Measurements from ENCODE around the gene SH2D4B.
A peak's percentile ranks its signal among the peaks of the same experiment; 100 is the strongest.

Gene SH2D4B

GRCh38 chr10:80498078-80498832, 39.4 kb upstream of the SH2D4B start:
- Histone ChIP-seq H3K36me3 (ENCODE audit: control insufficient read depth, insufficient read depth, low read length) (peaks cover 7% of the 10 kb centered on the region; the same call in 1 of the 2 replicates), H3K9me3 (ENCODE audit: control insufficient read depth, insufficient read depth, low read length) (no peaks in the 10 kb centered on the region), H3K4me3 (ENCODE audit: low read depth, low read length) (no peak overlapping the region), H3K27ac (ENCODE audit: low read depth, low read length) (peak overlapping the region; percentile 68), H3K27me3 (ENCODE audit: control insufficient read depth, insufficient read depth, low read length) (no peaks in the 10 kb centered on the region), H3K9ac (ENCODE audit: low read depth, low read length) (no peak overlapping the region), H3K4me1 (ENCODE audit: control insufficient read depth, insufficient read depth, low read length) (peaks cover 27% of the 10 kb centered on the region)

DNA sequence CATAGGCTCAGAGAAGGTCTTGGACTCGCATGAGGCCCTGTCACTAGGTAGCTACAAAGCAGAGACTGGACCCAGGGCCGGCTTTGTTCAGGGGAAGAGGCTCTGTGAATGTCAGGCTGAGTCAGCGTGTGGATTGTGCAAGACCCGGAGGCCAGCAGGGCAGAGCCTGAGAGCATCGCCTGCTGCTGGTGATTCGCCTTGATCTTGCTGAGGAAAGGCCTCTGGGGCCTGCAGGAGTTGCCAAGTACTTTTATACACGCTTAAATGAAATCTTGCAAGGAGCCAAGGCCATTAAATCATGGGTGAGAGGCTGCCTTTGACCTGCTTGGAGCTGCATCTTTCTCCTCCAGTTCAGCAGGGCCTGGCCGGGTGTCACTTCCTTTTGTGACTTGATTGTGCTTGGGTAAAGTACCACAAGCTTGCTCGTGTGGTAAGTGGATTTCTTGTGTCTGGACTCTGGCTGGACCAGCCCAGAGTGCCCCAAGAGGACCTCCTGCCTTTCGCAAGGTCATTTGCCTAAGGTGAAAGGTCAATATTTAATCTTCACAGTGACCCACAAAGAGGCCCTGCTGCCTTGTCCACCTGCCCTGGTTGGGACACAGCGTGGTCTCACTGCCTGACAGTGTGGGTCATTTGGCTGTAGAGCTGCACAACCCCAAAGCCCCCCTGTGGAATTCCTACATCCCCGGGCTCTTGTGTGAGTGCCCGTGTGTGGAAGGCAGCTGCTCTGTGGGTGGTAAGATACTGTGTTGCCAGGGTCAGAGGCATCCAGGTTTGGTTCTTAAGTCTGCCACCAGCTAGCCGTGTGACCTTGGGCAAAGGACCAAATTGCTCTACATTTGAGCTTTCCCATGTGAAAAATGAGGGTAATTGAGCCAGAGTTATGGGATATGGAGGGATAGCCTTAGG, 38.6 kb upstream of the SH2D4B start:
- Histone ChIP-seq H3K9me3 (ENCODE audit: control insufficient read depth, insufficient read depth, low read length) (no peaks in the 10 kb centered on the region), H3K4me3 (ENCODE audit: low read depth, low read length) (no peak overlapping the region), H3K27ac (ENCODE audit: low read depth, low read length) (peak overlapping the region; percentile 68), H3K27me3 (ENCODE audit: control insufficient read depth, insufficient read depth, low read length) (no peaks in the 10 kb centered on the region), H3K36me3 (ENCODE audit: control insufficient read depth, insufficient read depth, low read length) (peaks cover 7% of the 10 kb centered on the region; the same call in 1 of the 2 replicates), H3K9ac (ENCODE audit: low read depth, low read length) (no peak overlapping the region), H3K4me1 (ENCODE audit: control insufficient read depth, insufficient read depth, low read length) (peaks cover 35% of the 10 kb centered on the region)

- no peaks in the 10 kb centered on the region for H3K9me3 ChIP-seq (ENCODE audit: control insufficient read depth, insufficient read depth, low read length)
- peaks cover 42% of the 10 kb centered on the region for H3K4me1 ChIP-seq (ENCODE audit: control insufficient read depth, insufficient read depth, low read length)
- no peak overlapping the region for H3K27ac ChIP-seq (ENCODE audit: low read depth, low read length)
- H3K9ac ChIP-seq (ENCODE audit: low read depth, low read length) = no peak overlapping the region
- no peak overlapping the region for H3K4me3 ChIP-seq (ENCODE audit: low read depth, low read length)
- no peaks in the 10 kb centered on the region for H3K27me3 ChIP-seq (ENCODE audit: control insufficient read depth, insufficient read depth, low read length)
- no peaks in the 10 kb centered on the region for H3K36me3 ChIP-seq (ENCODE audit: control insufficient read depth, insufficient read depth, low read length)
Measured at GRCh38 chr10:80500572-80501380, 36.9 kb upstream of the SH2D4B start.

GRCh38 chr10:80501381-80501912, 36.3 kb upstream of the SH2D4B start:
- H3K4me3 ChIP-seq (ENCODE audit: low read depth, low read length) = no peak overlapping the region
- no peak overlapping the region for H3K27ac ChIP-seq (ENCODE audit: low read depth, low read length)
- no peaks in the 10 kb centered on the region for H3K27me3 ChIP-seq (ENCODE audit: control insufficient read depth, insufficient read depth, low read length)
- no peaks in the 10 kb centered on the region for H3K9me3 ChIP-seq (ENCODE audit: control insufficient read depth, insufficient read depth, low read length)
- peaks cover 42% of the 10 kb centered on the region for H3K4me1 ChIP-seq (ENCODE audit: control insufficient read depth, insufficient read depth, low read length)
- H3K36me3 ChIP-seq (ENCODE audit: control insufficient read depth, insufficient read depth, low read length) = no peaks in the 10 kb centered on the region
- no peak overlapping the region for H3K9ac ChIP-seq (ENCODE audit: low read depth, low read length)

DNA sequence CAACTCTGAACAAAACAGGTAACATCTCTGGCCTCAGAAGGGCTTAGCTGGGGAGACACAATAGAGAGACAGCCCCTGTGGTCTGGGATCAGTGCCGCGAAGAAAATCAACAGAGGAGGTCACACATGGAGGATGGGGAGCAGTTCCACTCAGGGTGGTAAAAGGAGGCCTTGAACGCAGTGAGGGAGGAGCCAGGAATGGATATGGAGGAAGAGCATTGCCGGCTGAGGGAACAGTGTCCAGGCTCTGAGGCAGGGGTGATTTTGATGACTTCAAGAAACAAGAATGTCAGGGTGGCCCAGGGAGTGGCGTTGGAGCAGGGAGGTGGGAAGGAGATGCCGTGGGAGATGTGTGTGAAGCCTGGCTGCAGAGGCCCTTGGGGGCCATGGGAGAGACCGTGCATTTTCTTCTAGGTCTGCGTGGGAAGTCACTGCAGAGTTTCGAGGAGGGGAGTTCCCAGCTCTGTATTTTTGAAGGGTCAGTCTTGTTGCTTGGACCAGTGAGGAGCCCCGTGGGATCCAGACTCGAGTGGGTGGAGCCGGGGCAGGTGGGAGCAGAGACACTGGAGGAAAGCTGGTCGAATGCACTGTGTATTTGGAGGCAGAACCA, 35.7 kb upstream of the SH2D4B start:
- H3K4me1 ChIP-seq (ENCODE audit: control insufficient read depth, insufficient read depth, low read length) = peaks cover 42% of the 10 kb centered on the region
- H3K9me3 ChIP-seq (ENCODE audit: control insufficient read depth, insufficient read depth, low read length) = no peaks in the 10 kb centered on the region
- no peak overlapping the region for H3K27ac ChIP-seq (ENCODE audit: low read depth, low read length)
- H3K36me3 ChIP-seq (ENCODE audit: control insufficient read depth, insufficient read depth, low read length) = no peaks in the 10 kb centered on the region
- no peak overlapping the region for H3K4me3 ChIP-seq (ENCODE audit: low read depth, low read length)
- H3K27me3 ChIP-seq (ENCODE audit: control insufficient read depth, insufficient read depth, low read length) = no peaks in the 10 kb centered on the region
- no peak overlapping the region for H3K9ac ChIP-seq (ENCODE audit: low read depth, low read length)

GRCh38 chr10:80502621-80503583, 34.8 kb upstream of the SH2D4B start:
- H3K27ac ChIP-seq (ENCODE audit: low read depth, low read length) = peak overlapping the region; percentile 21
- no peak overlapping the region for H3K9ac ChIP-seq (ENCODE audit: low read depth, low read length)
- H3K36me3 ChIP-seq (ENCODE audit: control insufficient read depth, insufficient read depth, low read length) = peaks cover 4% of the 10 kb centered on the region; the same call in 1 of the 2 replicates

DNA sequence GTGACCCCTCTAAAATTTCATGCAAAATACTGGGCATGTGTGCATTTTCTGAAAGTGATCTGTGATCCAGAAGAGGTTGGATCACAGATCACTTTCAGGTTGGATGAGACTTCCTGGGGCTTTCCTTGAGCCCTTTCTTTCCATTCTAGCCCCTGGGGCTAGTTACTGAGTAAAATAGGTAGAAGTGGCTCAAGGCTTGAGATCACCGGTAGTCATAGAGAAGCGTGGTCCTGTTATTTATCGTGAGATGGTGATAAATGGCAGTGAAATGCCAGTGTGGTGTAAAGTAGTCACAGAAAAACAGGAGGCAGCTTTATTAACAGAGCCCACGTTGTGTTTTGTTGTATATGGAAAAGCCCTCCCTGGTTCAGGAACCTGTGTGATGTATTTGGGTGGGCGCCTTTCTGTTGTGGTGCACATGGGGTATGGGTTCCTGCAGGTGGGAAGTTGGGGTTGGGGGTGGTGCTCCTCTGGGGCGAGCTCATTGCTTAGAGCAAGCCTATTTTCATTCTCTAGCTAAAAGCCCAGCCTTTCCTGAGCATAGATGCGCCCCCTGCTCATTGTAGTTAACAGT, 34.0 kb upstream of the SH2D4B start:
- H3K27ac ChIP-seq (ENCODE audit: low read depth, low read length) = peak overlapping the region; percentile 21
- H3K9me3 ChIP-seq (ENCODE audit: control insufficient read depth, insufficient read depth, low read length) = no peaks in the 10 kb centered on the region
- H3K4me3 ChIP-seq (ENCODE audit: low read depth, low read length) = no peak overlapping the region
- no peaks in the 10 kb centered on the region for H3K27me3 ChIP-seq (ENCODE audit: control insufficient read depth, insufficient read depth, low read length)
- H3K4me1 ChIP-seq (ENCODE audit: control insufficient read depth, insufficient read depth, low read length) = peaks cover 33% of the 10 kb centered on the region
- H3K9ac ChIP-seq (ENCODE audit: low read depth, low read length) = no peak overlapping the region
- peaks cover 5% of the 10 kb centered on the region for H3K36me3 ChIP-seq (ENCODE audit: control insufficient read depth, insufficient read depth, low read length)

More at GRCh38 chr10:80502621-80503583, 34.8 kb upstream of the SH2D4B start:
- H3K27me3 ChIP-seq (ENCODE audit: control insufficient read depth, insufficient read depth, low read length) = no peaks in the 10 kb centered on the region
- H3K4me3 ChIP-seq (ENCODE audit: low read depth, low read length) = no peak overlapping the region
- H3K9me3 ChIP-seq (ENCODE audit: control insufficient read depth, insufficient read depth, low read length) = no peaks in the 10 kb centered on the region
- peaks cover 40% of the 10 kb centered on the region for H3K4me1 ChIP-seq (ENCODE audit: control insufficient read depth, insufficient read depth, low read length)

- H3K4me3 ChIP-seq (ENCODE audit: low read depth, low read length) = no peak overlapping the region
- no peaks in the 10 kb centered on the region for H3K27me3 ChIP-seq (ENCODE audit: control insufficient read depth, insufficient read depth, low read length)
- no peaks in the 10 kb centered on the region for H3K9me3 ChIP-seq (ENCODE audit: control insufficient read depth, insufficient read depth, low read length)
- H3K36me3 ChIP-seq (ENCODE audit: control insufficient read depth, insufficient read depth, low read length) = peaks cover 11% of the 10 kb centered on the region
- H3K4me1 ChIP-seq (ENCODE audit: control insufficient read depth, insufficient read depth, low read length) = peaks cover 27% of the 10 kb centered on the region
- H3K27ac ChIP-seq (ENCODE audit: low read depth, low read length) = no peak overlapping the region
- H3K9ac ChIP-seq (ENCODE audit: low read depth, low read length) = no peak overlapping the region
Measured at GRCh38 chr10:80504158-80504811, 33.4 kb upstream of the SH2D4B start.

DNA sequence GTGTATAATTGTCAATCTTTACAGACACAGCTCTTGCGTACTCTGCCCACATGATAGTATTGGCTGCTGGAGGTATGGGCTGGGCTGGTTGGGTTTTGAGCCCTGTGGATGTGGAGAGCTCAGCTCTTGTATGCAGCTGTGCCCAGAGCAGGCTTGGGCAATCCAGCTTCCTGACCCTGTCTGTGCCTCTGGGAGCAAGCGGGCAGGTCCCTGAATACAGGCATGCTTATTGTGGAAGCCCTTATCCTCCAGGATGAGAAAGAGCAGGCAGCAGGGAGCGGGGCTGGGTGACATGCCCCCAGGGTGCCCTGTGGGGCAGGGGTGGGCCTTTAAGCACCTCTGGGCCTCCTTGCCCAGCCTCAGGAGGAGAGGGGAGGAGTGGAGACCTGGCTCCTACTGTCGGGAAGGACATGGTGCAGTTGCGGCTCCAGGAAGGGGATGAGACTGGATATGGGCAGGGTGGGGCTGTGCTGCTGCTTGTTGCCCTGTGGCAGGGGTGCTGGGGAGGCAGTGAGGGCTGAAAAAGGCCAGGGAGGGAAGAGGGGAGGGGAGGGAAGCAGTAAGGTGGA, 32.7 kb upstream of the SH2D4B start:
- Histone ChIP-seq H3K9ac (ENCODE audit: low read depth, low read length) (no peak overlapping the region), H3K4me3 (ENCODE audit: low read depth, low read length) (no peak overlapping the region), H3K27me3 (ENCODE audit: control insufficient read depth, insufficient read depth, low read length) (no peaks in the 10 kb centered on the region), H3K4me1 (ENCODE audit: control insufficient read depth, insufficient read depth, low read length) (peaks cover 25% of the 10 kb centered on the region), H3K9me3 (ENCODE audit: control insufficient read depth, insufficient read depth, low read length) (no peaks in the 10 kb centered on the region), H3K36me3 (ENCODE audit: control insufficient read depth, insufficient read depth, low read length) (peaks cover 17% of the 10 kb centered on the region), H3K27ac (ENCODE audit: low read depth, low read length) (peak overlapping the region; percentile 80)

Measured in HUES48 (cell line).